ENCODE data around the gene BTBD16. TPM values are rescaled to one million over a fixed set of nuclear protein-coding genes. Genes with fewer than 3 reads are reported as not detected.

Gene BTBD16
- total and polyA plus RNA-seq, 2 of the 13 experiments (the other 11 are each of a cell fraction or from before 2014, with no cell fraction given): 5.0 to 11.9 TPM

DNA sequence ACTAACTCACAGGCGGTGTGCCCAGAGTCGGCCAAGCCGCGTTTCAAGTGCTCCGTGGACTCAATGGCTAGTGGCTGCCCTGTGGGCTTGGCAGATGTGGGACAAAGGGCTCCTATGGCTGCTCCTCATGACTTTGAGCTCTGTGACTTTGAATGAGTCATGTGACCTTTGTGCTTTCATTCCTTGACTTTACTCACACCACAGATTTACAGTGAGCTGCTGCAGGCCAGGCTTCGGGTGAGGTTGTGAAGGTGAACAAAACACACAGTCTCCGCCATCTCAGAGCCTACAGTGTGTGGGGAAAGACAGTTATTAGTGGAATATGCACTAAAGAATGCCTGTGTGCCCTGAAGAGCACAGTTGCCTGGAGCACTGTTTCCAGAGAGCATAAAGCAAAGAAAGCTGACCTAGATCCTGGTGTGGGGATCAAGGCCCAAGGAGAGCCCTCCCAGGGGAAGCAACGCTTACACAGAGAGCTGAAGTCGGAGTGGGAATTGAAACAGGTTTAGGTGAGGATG lies 73.7 kb downstream of the BTBD16 start (continued):
- TF ChIP-seq ZNF687 (CRISPR knock-in tag; IDR thresholded peaks at IDR 0.05): peak; percentile 81
- TF ChIP-seq POLR2AphosphoS2 (IDR thresholded peaks at IDR 0.05; ENCODE audit: low read depth, low read length): no peak
- peak; percentile 98 for TF ChIP-seq FOSL2 (CRISPR knock-in tag; IDR thresholded peaks at IDR 0.05)
- peak; percentile 31; the same call in 1 of the 2 replicates for TF ChIP-seq PITX1 (CRISPR knock-in tag; IDR thresholded peaks at IDR 0.05)
- TF ChIP-seq KMT2B (CRISPR knock-in tag; IDR thresholded peaks at IDR 0.05): peak; percentile 48; the same call in 1 of the 2 replicates
- TF ChIP-seq KAT8 (CRISPR knock-in tag; IDR thresholded peaks at IDR 0.05): peak; percentile 69
- no peak for TF ChIP-seq ZNF230 (CRISPR knock-in tag; IDR thresholded peaks at IDR 0.05)
- peak; percentile 66; the same call in 1 of the 2 replicates for TF ChIP-seq ZNF441 (CRISPR knock-in tag; IDR thresholded peaks at IDR 0.05; ENCODE audit: borderline replicate concordance)
- TF ChIP-seq SNAPC2 (CRISPR knock-in tag; IDR thresholded peaks at IDR 0.05): no peak
- TF ChIP-seq GATAD1 (CRISPR knock-in tag; IDR thresholded peaks at IDR 0.05): no peak
- TF ChIP-seq GMEB1 (CRISPR knock-in tag; IDR thresholded peaks at IDR 0.05; ENCODE audit: borderline replicate concordance): peak; percentile 33; the same call in 1 of the 2 replicates
- peak; percentile 59 for TF ChIP-seq KDM2A (CRISPR knock-in tag; IDR thresholded peaks at IDR 0.05; ENCODE audit: borderline replicate concordance, low read depth)
- peak; percentile 48; the same call in 1 of the 2 replicates for TF ChIP-seq PHF8 (CRISPR knock-in tag; IDR thresholded peaks at IDR 0.05)
- peak; percentile 78; the same call in 1 of the 2 replicates for TF ChIP-seq JUN (CRISPR knock-in tag; IDR thresholded peaks at IDR 0.05)
- peak; percentile 35; the same call in 1 of the 2 replicates for TF ChIP-seq STAG1 (CRISPR knock-in tag; IDR thresholded peaks at IDR 0.05)
- no peak for TF ChIP-seq SUZ12 (IDR thresholded peaks at IDR 0.05; ENCODE audit: low read depth, low read length)
- no peak for TF ChIP-seq THAP8 (CRISPR knock-in tag; IDR thresholded peaks at IDR 0.05; ENCODE audit: borderline replicate concordance)
- TF ChIP-seq ZNF546 (CRISPR knock-in tag; conservative IDR thresholded peaks at IDR 0.05): no peak
- TF ChIP-seq RFXAP (CRISPR knock-in tag; IDR thresholded peaks at IDR 0.05; ENCODE audit: borderline replicate concordance): peak; percentile 70; the same call in 1 of the 2 replicates
- TF ChIP-seq NCOA2 (CRISPR knock-in tag; IDR thresholded peaks at IDR 0.05): 0 out of 2 replicates have a peak, but pooled peaks have one; percentile 45
- peak; percentile 66; the same call in 1 of the 2 replicates for TF ChIP-seq HNF1B (CRISPR knock-in tag; IDR thresholded peaks at IDR 0.05)
- no peak for TF ChIP-seq ZNF550 (CRISPR knock-in tag; IDR thresholded peaks at IDR 0.05; ENCODE audit: borderline replicate concordance)
- no peak for TF ChIP-seq SOX6 (IDR thresholded peaks at IDR 0.05)
- peak; percentile 77 for TF ChIP-seq SOX6 (CRISPR knock-in tag; IDR thresholded peaks at IDR 0.05)

All from HepG2 (cell line).